ENCODE measurements around the gene PTPRN. TPM values are rescaled to one million over a fixed set of nuclear protein-coding genes. Genes with fewer than 3 reads are reported as not detected.

The PTPRN gene
- total and polyA plus RNA-seq, 9 of the 15 experiments (the other 6 are each of a cell fraction or from before 2014, with no cell fraction given) = 0.15 to 2.4 (median 0.43) TPM; not detected in 1

DNA sequence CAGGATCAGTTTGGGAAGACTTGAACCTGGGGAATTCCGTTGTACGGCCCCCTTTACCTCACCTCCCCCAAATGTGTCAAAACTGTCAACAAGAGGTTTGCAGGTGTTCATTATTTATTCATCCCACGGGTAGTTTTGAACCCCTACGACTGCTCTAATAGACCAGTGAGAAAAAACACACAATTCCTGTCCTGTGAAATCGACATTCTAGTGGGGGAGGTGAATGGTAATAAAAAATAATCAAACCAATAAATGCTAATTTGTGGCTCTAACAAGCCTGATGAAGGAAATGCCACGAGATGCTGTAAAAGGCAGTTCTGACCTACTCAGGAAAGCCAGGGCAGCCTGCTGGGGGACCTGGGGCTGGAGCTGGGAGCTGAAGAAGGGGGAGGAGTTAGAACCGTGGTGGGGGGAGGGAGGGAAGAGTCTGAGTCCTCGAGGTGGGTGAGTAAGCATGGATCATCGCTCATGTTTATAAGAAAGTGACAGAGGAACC, 30.5 kb downstream of the PTPRN start (continued):
- TF ChIP-seq FOXK2 (conservative IDR thresholded peaks at IDR 0.05 in 1 of 2, IDR thresholded peaks at IDR 0.05 in 1 of 2; ENCODE audit: low read depth in 2 of 2) (peak; percentile 89 to 90), SIN3A (IDR thresholded peaks at IDR 0.05; ENCODE audit: borderline replicate concordance in 2 of 2, control insufficient read depth in 1 of 2, low read depth in 2 of 2, low read length in 2 of 2) (no peak), NFE2 (IDR thresholded peaks at IDR 0.05; ENCODE audit: low read depth) (peak; percentile 37; the same call in 1 of the 2 replicates), C11orf30 (IDR thresholded peaks at IDR 0.05; ENCODE audit: low read depth) (peak; percentile 58; the same call in 1 of the 2 replicates), GATAD2B (IDR thresholded peaks at IDR 0.05; ENCODE audit: borderline replicate concordance) (no peak), SMARCE1 (IDR thresholded peaks at IDR 0.05) (peak; percentile 10; the same call in 1 of the 2 replicates), KLF1 (tag; IDR thresholded peaks at IDR 0.05) (no peak), RAD21 (CRISPR knock-in tag; conservative IDR thresholded peaks at IDR 0.05 in 1 of 2, IDR thresholded peaks at IDR 0.05 in 1 of 2) (0 out of 4 replicates have a peak, but pooled peaks of 1 of the 2 experiments have one; percentile 12)
- TF ChIP-seq, protein P1, sequence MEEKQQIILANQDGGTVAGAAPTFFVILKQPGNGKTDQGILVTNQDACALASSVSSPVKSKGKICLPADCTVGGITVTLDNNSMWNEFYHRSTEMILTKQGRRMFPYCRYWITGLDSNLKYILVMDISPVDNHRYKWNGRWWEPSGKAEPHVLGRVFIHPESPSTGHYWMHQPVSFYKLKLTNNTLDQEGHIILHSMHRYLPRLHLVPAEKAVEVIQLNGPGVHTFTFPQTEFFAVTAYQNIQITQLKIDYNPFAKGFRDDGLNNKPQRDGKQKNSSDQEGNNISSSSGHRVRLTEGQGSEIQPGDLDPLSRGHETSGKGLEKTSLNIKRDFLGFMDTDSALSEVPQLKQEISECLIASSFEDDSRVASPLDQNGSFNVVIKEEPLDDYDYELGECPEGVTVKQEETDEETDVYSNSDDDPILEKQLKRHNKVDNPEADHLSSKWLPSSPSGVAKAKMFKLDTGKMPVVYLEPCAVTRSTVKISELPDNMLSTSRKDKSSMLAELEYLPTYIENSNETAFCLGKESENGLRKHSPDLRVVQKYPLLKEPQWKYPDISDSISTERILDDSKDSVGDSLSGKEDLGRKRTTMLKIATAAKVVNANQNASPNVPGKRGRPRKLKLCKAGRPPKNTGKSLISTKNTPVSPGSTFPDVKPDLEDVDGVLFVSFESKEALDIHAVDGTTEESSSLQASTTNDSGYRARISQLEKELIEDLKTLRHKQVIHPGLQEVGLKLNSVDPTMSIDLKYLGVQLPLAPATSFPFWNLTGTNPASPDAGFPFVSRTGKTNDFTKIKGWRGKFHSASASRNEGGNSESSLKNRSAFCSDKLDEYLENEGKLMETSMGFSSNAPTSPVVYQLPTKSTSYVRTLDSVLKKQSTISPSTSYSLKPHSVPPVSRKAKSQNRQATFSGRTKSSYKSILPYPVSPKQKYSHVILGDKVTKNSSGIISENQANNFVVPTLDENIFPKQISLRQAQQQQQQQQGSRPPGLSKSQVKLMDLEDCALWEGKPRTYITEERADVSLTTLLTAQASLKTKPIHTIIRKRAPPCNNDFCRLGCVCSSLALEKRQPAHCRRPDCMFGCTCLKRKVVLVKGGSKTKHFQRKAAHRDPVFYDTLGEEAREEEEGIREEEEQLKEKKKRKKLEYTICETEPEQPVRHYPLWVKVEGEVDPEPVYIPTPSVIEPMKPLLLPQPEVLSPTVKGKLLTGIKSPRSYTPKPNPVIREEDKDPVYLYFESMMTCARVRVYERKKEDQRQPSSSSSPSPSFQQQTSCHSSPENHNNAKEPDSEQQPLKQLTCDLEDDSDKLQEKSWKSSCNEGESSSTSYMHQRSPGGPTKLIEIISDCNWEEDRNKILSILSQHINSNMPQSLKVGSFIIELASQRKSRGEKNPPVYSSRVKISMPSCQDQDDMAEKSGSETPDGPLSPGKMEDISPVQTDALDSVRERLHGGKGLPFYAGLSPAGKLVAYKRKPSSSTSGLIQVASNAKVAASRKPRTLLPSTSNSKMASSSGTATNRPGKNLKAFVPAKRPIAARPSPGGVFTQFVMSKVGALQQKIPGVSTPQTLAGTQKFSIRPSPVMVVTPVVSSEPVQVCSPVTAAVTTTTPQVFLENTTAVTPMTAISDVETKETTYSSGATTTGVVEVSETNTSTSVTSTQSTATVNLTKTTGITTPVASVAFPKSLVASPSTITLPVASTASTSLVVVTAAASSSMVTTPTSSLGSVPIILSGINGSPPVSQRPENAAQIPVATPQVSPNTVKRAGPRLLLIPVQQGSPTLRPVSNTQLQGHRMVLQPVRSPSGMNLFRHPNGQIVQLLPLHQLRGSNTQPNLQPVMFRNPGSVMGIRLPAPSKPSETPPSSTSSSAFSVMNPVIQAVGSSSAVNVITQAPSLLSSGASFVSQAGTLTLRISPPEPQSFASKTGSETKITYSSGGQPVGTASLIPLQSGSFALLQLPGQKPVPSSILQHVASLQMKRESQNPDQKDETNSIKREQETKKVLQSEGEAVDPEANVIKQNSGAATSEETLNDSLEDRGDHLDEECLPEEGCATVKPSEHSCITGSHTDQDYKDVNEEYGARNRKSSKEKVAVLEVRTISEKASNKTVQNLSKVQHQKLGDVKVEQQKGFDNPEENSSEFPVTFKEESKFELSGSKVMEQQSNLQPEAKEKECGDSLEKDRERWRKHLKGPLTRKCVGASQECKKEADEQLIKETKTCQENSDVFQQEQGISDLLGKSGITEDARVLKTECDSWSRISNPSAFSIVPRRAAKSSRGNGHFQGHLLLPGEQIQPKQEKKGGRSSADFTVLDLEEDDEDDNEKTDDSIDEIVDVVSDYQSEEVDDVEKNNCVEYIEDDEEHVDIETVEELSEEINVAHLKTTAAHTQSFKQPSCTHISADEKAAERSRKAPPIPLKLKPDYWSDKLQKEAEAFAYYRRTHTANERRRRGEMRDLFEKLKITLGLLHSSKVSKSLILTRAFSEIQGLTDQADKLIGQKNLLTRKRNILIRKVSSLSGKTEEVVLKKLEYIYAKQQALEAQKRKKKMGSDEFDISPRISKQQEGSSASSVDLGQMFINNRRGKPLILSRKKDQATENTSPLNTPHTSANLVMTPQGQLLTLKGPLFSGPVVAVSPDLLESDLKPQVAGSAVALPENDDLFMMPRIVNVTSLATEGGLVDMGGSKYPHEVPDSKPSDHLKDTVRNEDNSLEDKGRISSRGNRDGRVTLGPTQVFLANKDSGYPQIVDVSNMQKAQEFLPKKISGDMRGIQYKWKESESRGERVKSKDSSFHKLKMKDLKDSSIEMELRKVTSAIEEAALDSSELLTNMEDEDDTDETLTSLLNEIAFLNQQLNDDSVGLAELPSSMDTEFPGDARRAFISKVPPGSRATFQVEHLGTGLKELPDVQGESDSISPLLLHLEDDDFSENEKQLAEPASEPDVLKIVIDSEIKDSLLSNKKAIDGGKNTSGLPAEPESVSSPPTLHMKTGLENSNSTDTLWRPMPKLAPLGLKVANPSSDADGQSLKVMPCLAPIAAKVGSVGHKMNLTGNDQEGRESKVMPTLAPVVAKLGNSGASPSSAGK (IDR thresholded peaks at IDR 0.05) = peak; percentile 24; the same call in 1 of the 2 replicates
- TF ChIP-seq, protein P2, sequence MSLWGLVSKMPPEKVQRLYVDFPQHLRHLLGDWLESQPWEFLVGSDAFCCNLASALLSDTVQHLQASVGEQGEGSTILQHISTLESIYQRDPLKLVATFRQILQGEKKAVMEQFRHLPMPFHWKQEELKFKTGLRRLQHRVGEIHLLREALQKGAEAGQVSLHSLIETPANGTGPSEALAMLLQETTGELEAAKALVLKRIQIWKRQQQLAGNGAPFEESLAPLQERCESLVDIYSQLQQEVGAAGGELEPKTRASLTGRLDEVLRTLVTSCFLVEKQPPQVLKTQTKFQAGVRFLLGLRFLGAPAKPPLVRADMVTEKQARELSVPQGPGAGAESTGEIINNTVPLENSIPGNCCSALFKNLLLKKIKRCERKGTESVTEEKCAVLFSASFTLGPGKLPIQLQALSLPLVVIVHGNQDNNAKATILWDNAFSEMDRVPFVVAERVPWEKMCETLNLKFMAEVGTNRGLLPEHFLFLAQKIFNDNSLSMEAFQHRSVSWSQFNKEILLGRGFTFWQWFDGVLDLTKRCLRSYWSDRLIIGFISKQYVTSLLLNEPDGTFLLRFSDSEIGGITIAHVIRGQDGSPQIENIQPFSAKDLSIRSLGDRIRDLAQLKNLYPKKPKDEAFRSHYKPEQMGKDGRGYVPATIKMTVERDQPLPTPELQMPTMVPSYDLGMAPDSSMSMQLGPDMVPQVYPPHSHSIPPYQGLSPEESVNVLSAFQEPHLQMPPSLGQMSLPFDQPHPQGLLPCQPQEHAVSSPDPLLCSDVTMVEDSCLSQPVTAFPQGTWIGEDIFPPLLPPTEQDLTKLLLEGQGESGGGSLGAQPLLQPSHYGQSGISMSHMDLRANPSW (CRISPR knock-in tag; IDR thresholded peaks at IDR 0.05) = no peak
- TF ChIP-seq, protein P3, sequence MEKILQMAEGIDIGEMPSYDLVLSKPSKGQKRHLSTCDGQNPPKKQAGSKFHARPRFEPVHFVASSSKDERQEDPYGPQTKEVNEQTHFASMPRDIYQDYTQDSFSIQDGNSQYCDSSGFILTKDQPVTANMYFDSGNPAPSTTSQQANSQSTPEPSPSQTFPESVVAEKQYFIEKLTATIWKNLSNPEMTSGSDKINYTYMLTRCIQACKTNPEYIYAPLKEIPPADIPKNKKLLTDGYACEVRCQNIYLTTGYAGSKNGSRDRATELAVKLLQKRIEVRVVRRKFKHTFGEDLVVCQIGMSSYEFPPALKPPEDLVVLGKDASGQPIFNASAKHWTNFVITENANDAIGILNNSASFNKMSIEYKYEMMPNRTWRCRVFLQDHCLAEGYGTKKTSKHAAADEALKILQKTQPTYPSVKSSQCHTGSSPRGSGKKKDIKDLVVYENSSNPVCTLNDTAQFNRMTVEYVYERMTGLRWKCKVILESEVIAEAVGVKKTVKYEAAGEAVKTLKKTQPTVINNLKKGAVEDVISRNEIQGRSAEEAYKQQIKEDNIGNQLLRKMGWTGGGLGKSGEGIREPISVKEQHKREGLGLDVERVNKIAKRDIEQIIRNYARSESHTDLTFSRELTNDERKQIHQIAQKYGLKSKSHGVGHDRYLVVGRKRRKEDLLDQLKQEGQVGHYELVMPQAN (IDR thresholded peaks at IDR 0.05; ENCODE audit: borderline replicate concordance) = no peak
